Activated B cell treated with CpG ODN at 0.5 μM for 24 hours (primary cell): ENCODE results near the gene PNPLA7. TPM values are rescaled to one million over a fixed set of nuclear protein-coding genes. Genes with fewer than 3 reads are reported as not detected.
A peak's percentile ranks its signal among the peaks of the same experiment; 100 is the strongest.
"Not testable (repeated sequence)": the region's sequence is repeated elsewhere in the genome, so short reads cannot be mapped to it uniquely, and the experiment has no call there.

ENCODE experiments used
- ATAC-seq: fragments of 200-7000 bp; cut with Tn5 transposase; one replicate; pipeline ENCODE4 v1.10.0; 2021; ENCODE audit warnings: low read depth, mild to moderate bottlenecking, moderate library complexity
- CTCF ChIA-PET: fragments of 350-600 bp; sonication (Branson Sonifier 250); formaldehyde crosslinking; loops from one replicate; lab custom pipeline; 2021; ENCODE audit warnings: antibody characterized with exemption; lab: Charles Lee
- POLR2A ChIA-PET: fragments of 350-600 bp; sonication (Branson Sonifier 250); formaldehyde crosslinking; loops from one replicate; lab custom pipeline; 2021; ENCODE audit warnings: antibody characterized with exemption; lab: Charles Lee
- DNase-seq: peaks from one replicate; pipeline ENCODE4 v3.0.0; 2022
- H3K27ac Mint-ChIP-seq: one replicate; pipeline ENCODE4 v1.8.0; 2020; ENCODE audit warnings: mixed read lengths
- H3K27me3 Mint-ChIP-seq: one replicate; pipeline ENCODE4 v1.8.0; 2021; ENCODE audit warnings: mixed read lengths
- H3K36me3 Mint-ChIP-seq: one replicate; pipeline ENCODE4 v1.8.0; 2021; ENCODE audit warnings: low read depth, mixed read lengths
- H3K4me1 Mint-ChIP-seq: one replicate; pipeline ENCODE4 v1.8.0; 2021; ENCODE audit warnings: mixed read lengths
- H3K4me3 Mint-ChIP-seq: one replicate; pipeline ENCODE4 v1.8.0; 2020; ENCODE audit warnings: mild to moderate bottlenecking, mixed read lengths
- H3K9me3 Mint-ChIP-seq: one replicate; pipeline ENCODE4 v1.8.0; 2020; ENCODE audit warnings: mixed read lengths
- CTCF ChIP-seq: fragments of 200-600 bp; IDR thresholded peaks from one replicate; pipeline ENCODE4 v1.8.0; 2022; ENCODE audit warnings: antibody characterized with exemption, mild to moderate bottlenecking
- intact Hi-C: fragments of 100-400 bp; cut with micrococcal nuclease; formaldehyde crosslinking; loops from one replicate; pipeline ENCODE4 v1.15.1; 2024
- total RNA-seq: library from RNA; stranded (reverse); gene quantifications from 2 replicates; pipeline ENCODE4 v1.2.3, GENCODE V29; 2022

The PNPLA7 gene
- total RNA-seq, 1 donor from 2014 or later = 5.5 TPM

- Mint-ChIP-seq H3K4me3 (no peak overlapping the region), H3K36me3 (peaks cover 55% of the 10 kb centered on the region), H3K27ac (no peak overlapping the region), H3K4me1 (peaks cover 6% of the 10 kb centered on the region), H3K9me3 (no peaks in the 10 kb centered on the region), H3K27me3 (no peaks in the 10 kb centered on the region)
- no peak for TF ChIP-seq CTCF
- ATAC-seq (no peak), DNase-seq (no peak)
- ChIA-PET CTCF (no interaction called here), POLR2A (no interaction called here)
- intact Hi-C loops = loop anchor here (10.0 kb wide), 1 partner anchor 761 kb away; the partner anchor contains the start of genes CCDC183 and TMEM141
Measured at GRCh38 chr9:137556069-137556838, 6.1 kb upstream of the PNPLA7 start.

DNA sequence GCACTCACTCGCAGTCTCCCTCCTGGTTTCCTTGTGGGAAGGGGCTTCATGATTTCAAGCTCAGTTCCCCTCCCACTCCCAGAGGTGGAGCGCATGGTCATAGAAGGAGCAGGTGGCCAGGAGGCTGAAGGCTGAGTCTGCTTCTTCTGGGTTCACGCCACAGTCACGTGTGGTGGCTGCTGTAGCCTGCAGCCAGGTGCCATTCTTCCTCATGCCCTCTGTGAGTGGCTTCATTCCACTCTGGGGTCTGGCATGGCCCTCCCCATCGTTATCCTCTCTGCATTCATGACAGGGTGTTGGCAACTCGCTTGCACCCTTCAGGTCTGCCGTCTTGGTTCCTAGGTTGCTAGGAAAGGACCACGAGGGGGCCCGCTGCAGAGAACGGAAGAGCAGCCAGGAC, 5.0 kb upstream of the PNPLA7 start:
- no peak overlapping the region for H3K27ac Mint-ChIP-seq
- H3K36me3 Mint-ChIP-seq = peaks cover 51% of the 10 kb centered on the region
- H3K4me1 Mint-ChIP-seq = peaks cover 8% of the 10 kb centered on the region
- DNase-seq = no peak
- no peaks in the 10 kb centered on the region for H3K9me3 Mint-ChIP-seq
- CTCF ChIA-PET = no interaction called here
- intact Hi-C loops = loop anchor here (10.0 kb wide), 1 partner anchor 760 kb away; the partner anchor contains the start of genes CCDC183 and TMEM141
- H3K4me3 Mint-ChIP-seq = no peak overlapping the region
- POLR2A ChIA-PET = no interaction called here
- no peak for TF ChIP-seq CTCF
- no peaks in the 10 kb centered on the region for H3K27me3 Mint-ChIP-seq
- no peak for ATAC-seq

DNA sequence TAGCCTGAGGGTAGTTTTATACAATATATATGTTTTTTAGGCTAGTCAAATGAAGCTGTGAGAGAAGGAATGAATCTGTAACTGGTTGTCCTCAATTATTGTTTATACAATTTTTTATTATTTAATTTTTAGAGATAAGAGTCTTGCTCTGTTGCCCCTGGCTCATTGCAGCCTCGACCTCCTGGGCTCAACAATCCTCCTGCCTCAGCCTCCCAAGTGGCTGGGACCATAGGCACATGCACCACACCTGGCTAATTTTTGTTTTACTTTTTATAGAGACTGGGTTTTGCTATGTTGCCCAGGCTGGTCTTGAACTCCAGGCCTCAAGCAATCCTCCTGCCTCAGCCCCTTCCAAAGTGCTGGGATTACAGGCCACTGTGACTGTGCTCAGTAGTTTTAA, 4.1 kb upstream of the PNPLA7 start:
- DNase-seq (no peak), ATAC-seq (no peak)
- Mint-ChIP-seq H3K4me3 (no peak overlapping the region), H3K36me3 (peaks cover 43% of the 10 kb centered on the region), H3K4me1 (peaks cover 16% of the 10 kb centered on the region), H3K27ac (peak overlapping the region; percentile 44), H3K27me3 (no peaks in the 10 kb centered on the region), H3K9me3 (no peaks in the 10 kb centered on the region)
- intact Hi-C loops = loop anchor here (5.0 to 10.0 kb wide), 3 partner anchors 38 to 760 kb away; partner anchors contain the start of genes CCDC183, MAN1B1, TMEM141 and ZMYND19
- POLR2A ChIA-PET = interaction anchor here (1.2 kb wide), 1 partner anchor 93 kb away, joined by 3 read pairs; no protein-coding TSS in a partner anchor
- CTCF ChIA-PET = no interaction called here
- TF ChIP-seq CTCF = no peak

- H3K27me3 Mint-ChIP-seq, CTCF ChIA-PET, H3K9me3 Mint-ChIP-seq, DNase-seq, H3K27ac Mint-ChIP-seq, ATAC-seq, H3K4me3 Mint-ChIP-seq: not testable (repeated sequence)
- Mint-ChIP-seq H3K4me1 (peaks cover 23% of the 10 kb centered on the region), H3K36me3 (peaks cover 43% of the 10 kb centered on the region)
- intact Hi-C loops = loop anchor here (5.0 to 10.0 kb wide), 3 partner anchors 39 to 759 kb away; partner anchors contain the start of genes CCDC183, MAN1B1, TMEM141 and ZMYND19
- POLR2A ChIA-PET = interaction anchor here (1.2 kb wide), 1 partner anchor 92 kb away, joined by 3 read pairs; no protein-coding TSS in a partner anchor
Measured at GRCh38 chr9:137553654-137554053, 3.5 kb upstream of the PNPLA7 start.

- Mint-ChIP-seq H3K27ac (peak overlapping the region; percentile 79), H3K4me1 (peaks cover 34% of the 10 kb centered on the region), H3K36me3 (peaks cover 34% of the 10 kb centered on the region), H3K27me3 (no peaks in the 10 kb centered on the region), H3K9me3 (no peaks in the 10 kb centered on the region), H3K4me3 (peak overlapping the region; percentile 83)
- DNase-seq (no peak), ATAC-seq (peak; percentile 2)
- ChIA-PET POLR2A (interaction anchor here (0.6 to 3.9 kb wide), 11 partner anchors 17 to 1452 kb away, joined by 3 to 12 read pairs (median 5); partner anchors contain the start of genes DPH7, EHMT1, TUBB4B and ZMYND19), CTCF (interaction anchor here (1.0 to 1.4 kb wide), 3 partner anchors 17 to 27 kb away, joined by 3 to 5 read pairs (median 4); no protein-coding TSS in a partner anchor)
- TF ChIP-seq CTCF = no peak
- intact Hi-C loops = loop anchor here (5.0 to 10.0 kb wide), 3 partner anchors 40 to 757 kb away; partner anchors contain the start of genes CCDC183, MAN1B1, TMEM141 and ZMYND19
Measured at GRCh38 chr9:137552022-137552768, 2.0 kb upstream of the PNPLA7 start.
